HG02852 (cell line): Measurements from ENCODE around the gene PORCN.
"Not testable (repeated sequence)": the region's sequence is repeated elsewhere in the genome, so short reads cannot be mapped to it uniquely, and the experiment has no call there.

ENCODE experiments used
- ATAC-seq: cut with Tn5 transposase; IDR thresholded peaks from one replicate; pipeline ENCODE4 v1.9.1; 2021; ENCODE audit warnings: mild to moderate bottlenecking, moderate library complexity; ENCODE audit not compliant: unreplicated experiment

Gene PORCN

GRCh38 chrX:48538641-48539344 lies 30.0 kb downstream of the PORCN start:
- no peak for ATAC-seq

GRCh38 chrX:48539345-48540027 lies 30.7 kb downstream of the PORCN start, which contains the start of gene TBC1D25:
TBC1D25 (plus strand) TSS chrX:48539714; CDS start chrX:48539798, 84 bp downstream.
- peak; percentile 61 for ATAC-seq

- peak; percentile 27 for ATAC-seq
Observed at GRCh38 chrX:48540028-48540375, 31.2 kb downstream of the PORCN start.

GRCh38 chrX:48540480-48540879 lies 31.7 kb downstream of the PORCN start:
- ATAC-seq, result no peak

GRCh38 chrX:48541140-48541814 lies 32.5 kb downstream of the PORCN start:
- ATAC-seq, result no peak

- ATAC-seq, result no peak
Observed at GRCh38 chrX:48548871-48549270, 40.1 kb downstream of the PORCN start.

GRCh38 chrX:48555731-48556325 lies 47.0 kb downstream of the PORCN start:
- ATAC-seq, result not testable (repeated sequence)

- no peak for ATAC-seq
Observed at GRCh38 chrX:48558271-48558670, 49.5 kb downstream of the PORCN start.

- no peak for ATAC-seq
Observed at GRCh38 chrX:48559636-48560035, 50.8 kb downstream of the PORCN start.

GRCh38 chrX:48560056-48560455 lies 51.3 kb downstream of the PORCN start:
- ATAC-seq, result no peak

- ATAC-seq, result no peak
Observed at GRCh38 chrX:48560681-48561080, 51.9 kb downstream of the PORCN start.

- peak; percentile 38 for ATAC-seq
Observed at GRCh38 chrX:48569958-48570357, 61.2 kb downstream of the PORCN start.
